ENCODE data around the gene SKI. TPM values are rescaled to one million over a fixed set of nuclear protein-coding genes. Genes with fewer than 3 reads are reported as not detected.

Gene SKI
- total RNA-seq, 2 donors from 2014 or later: 46.2 to 114 TPM

- no peaks in the 10 kb centered on the region for H3K36me3 ChIP-seq
- H3K27ac ChIP-seq: peak overlapping the region; percentile 47 to 52
- H3K27me3 ChIP-seq (replicated peaks; ENCODE audit: insufficient read depth): no peaks in the 10 kb centered on the region
- intact Hi-C loops (cut with DNase I): no loop called here
- peaks cover 38% of the 10 kb centered on the region for H3K4me1 ChIP-seq (replicated peaks)
- H3K4me3 ChIP-seq: no peak overlapping the region
- WGBS: 75% methylated on average over 12 of the region's 12 CpGs
- no peaks in the 10 kb centered on the region for H3K9me3 ChIP-seq
- DNase-seq (ENCODE audit: low spot score): no peak
- no peak for TF ChIP-seq POLR2AphosphoS5 (IDR thresholded peaks at IDR 0.05)
- no peak for TF ChIP-seq CTCF (IDR thresholded peaks at IDR 0.05)
- no peak for TF ChIP-seq POLR2A (IDR thresholded peaks at IDR 0.05)
These were observed 48.9 kb downstream of the SKI start for GRCh38 chr1:2276803-2277580.

- H3K4me3 ChIP-seq: no peak overlapping the region
- peaks cover 34% of the 10 kb centered on the region for H3K4me1 ChIP-seq (replicated peaks)
- no peaks in the 10 kb centered on the region for H3K36me3 ChIP-seq
- 87% methylated on average over 25 of the region's 25 CpGs for WGBS
- intact Hi-C loops (cut with DNase I): no loop called here
- H3K9me3 ChIP-seq: no peaks in the 10 kb centered on the region
- DNase-seq (ENCODE audit: low spot score): no peak
- H3K27ac ChIP-seq: peak overlapping the region in 1 of 2 donors; percentile 41
- no peaks in the 10 kb centered on the region for H3K27me3 ChIP-seq (replicated peaks; ENCODE audit: insufficient read depth)
- no peak for TF ChIP-seq POLR2AphosphoS5 (IDR thresholded peaks at IDR 0.05)
- no peak for TF ChIP-seq POLR2A (IDR thresholded peaks at IDR 0.05)
- TF ChIP-seq CTCF (IDR thresholded peaks at IDR 0.05): no peak
These were observed 49.8 kb downstream of the SKI start for GRCh38 chr1:2277741-2278488.

GRCh38 chr1:2278591-2279209 is 50.6 kb downstream of the SKI start:
- Histone ChIP-seq H3K27me3 (replicated peaks; ENCODE audit: insufficient read depth) (no peaks in the 10 kb centered on the region), H3K27ac (peak overlapping the region in 1 of 2 donors; percentile 41), H3K4me3 (no peak overlapping the region), H3K9me3 (no peaks in the 10 kb centered on the region), H3K36me3 (no peaks in the 10 kb centered on the region), H3K4me1 (replicated peaks) (peaks cover 28% of the 10 kb centered on the region)
- TF ChIP-seq CTCF (IDR thresholded peaks at IDR 0.05) (no peak), POLR2AphosphoS5 (IDR thresholded peaks at IDR 0.05) (no peak), POLR2A (IDR thresholded peaks at IDR 0.05) (no peak)
- intact Hi-C loops (cut with DNase I): no loop called here
- 56% methylated on average over 15 of the region's 16 CpGs for WGBS
- no peak for DNase-seq (ENCODE audit: low spot score)

GRCh38 chr1:2279210-2279639 is 51.1 kb downstream of the SKI start:
- no peaks in the 10 kb centered on the region for H3K9me3 ChIP-seq
- no peak overlapping the region for H3K4me3 ChIP-seq
- peaks cover 23% of the 10 kb centered on the region for H3K4me1 ChIP-seq (replicated peaks)
- H3K36me3 ChIP-seq: no peaks in the 10 kb centered on the region
- DNase-seq (ENCODE audit: low spot score): no peak
- H3K27me3 ChIP-seq (replicated peaks; ENCODE audit: insufficient read depth): no peaks in the 10 kb centered on the region
- TF ChIP-seq CTCF (IDR thresholded peaks at IDR 0.05) (no peak), POLR2AphosphoS5 (IDR thresholded peaks at IDR 0.05) (peak; percentile 29)
- intact Hi-C loops (cut with DNase I): no loop called here
- H3K27ac ChIP-seq: peak overlapping the region in 1 of 2 donors; percentile 41
- 3% methylated on average over 12 of the region's 13 CpGs for WGBS

Data from prostate gland (tissue), 2 donors.